Stimulated activated naive CD4-positive, alpha-beta T cell (primary cell): ENCODE results near the gene ZNG1B.
"Not testable (repeated sequence)": the region's sequence is repeated elsewhere in the genome, so short reads cannot be mapped to it uniquely, and the experiment has no call there.

Source experiments
- DNase-seq, 6 experiments: peaks; one replicate each; lab custom pipeline; 2025; lab: John Stamatoyannopoulos, UW

Gene ZNG1B

DNA sequence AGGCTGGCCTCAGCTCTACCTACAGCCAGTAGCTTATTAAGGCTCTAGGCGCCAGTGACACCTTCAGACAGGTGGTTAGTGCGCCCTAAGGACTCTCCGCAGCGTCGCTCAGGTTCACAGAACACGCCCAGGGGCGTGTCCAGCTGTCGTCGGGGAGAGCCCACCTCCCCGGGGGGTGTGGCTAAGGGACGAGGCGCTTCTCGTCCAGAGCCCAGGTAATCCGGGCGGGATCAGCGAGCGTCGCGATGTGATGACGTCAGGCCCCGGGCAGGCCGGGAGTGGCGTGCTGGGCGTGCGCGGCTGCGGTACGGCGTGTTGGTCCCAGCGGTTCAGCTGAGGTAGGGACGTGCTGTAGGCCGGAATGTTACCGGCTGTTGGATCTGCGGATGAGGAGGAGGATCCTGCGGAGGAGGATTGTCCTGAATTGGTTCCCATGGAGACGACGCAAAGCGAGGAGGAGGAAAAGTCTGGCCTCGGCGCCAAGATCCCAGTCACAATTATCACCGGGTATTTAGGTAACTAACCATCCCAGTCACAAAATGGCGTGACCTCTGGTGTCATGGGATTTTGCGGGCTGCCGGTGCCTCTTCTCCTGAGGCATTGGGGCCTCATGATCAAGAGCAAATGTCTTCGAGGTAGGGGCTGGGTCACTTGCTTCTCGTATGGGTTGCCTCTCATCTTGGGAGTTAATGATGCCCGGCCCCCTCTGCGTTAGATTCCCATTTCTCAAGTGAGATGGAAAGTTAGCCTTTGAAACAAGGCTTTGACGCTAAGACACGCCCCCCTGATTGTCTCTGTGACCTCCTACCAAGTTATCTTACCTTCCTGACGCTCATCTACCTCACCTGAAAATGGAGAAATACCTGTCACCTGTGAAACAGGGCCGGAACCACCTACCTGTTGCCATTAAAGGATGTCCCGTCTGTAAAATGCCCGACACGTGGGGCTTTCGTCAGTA lies at the start of gene ZNG1B:
Gene ZNG1B, plus strand, starts transcription at position 184 of the 958 bp plus-strand sequence. Its CDS starts 178 bp downstream, at position 362.
- not testable (repeated sequence) for DNase-seq

DNA sequence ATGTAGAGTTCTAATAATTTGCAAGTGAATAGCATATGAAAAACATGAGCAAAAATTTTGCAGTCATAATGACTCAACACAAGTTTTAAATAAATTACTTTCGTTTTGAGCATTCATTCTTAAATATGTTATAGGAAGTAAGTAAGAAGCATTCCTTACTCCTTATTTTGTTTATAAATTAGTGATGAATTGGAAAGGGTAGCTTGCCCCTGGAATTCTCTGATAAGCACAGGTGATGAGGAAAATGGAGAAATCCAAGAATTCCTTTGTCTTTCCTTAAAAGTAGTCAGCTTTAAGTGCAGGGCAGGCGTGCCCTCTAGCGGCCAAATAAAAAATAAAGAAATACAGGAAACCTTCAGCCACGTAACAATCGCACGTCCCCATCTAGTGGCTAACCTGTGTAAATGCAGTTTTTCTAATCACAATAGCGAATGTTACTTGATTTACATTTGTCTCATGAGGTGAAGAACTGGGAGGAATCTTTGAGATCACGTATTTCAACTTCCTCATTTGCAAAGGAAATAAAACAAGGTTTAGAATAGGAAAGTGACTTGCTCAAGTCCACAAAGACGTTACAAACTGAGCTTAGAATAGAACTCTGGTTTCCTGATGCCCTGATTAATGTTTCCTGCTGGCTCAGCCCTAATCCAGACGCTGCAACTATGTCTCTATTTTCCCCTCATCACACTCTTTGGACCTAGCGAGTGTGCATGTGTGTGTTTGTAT lies 47.2 kb upstream of the ZNG1B start:
- no peak for DNase-seq

DNA sequence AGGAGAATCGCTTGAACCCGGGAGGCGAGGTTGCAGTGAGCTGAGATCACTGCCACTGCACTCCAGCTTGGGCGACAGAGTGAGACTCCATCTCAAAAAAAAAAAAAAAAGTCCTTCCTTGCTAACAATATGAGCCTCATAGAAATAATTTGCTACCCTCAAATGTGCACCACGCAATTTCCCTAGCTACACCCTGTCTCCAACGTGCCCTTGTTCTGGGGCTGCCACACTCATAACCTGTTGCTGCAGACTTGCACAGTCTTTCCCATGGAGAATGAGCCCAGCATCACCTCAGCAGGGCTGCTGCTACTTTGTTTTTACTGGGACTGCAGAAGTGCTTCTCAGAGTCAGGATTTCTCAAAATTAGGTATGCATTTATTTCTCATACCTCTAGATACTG lies 46.4 kb upstream of the ZNG1B start:
- DNase-seq, result no peak

DNA sequence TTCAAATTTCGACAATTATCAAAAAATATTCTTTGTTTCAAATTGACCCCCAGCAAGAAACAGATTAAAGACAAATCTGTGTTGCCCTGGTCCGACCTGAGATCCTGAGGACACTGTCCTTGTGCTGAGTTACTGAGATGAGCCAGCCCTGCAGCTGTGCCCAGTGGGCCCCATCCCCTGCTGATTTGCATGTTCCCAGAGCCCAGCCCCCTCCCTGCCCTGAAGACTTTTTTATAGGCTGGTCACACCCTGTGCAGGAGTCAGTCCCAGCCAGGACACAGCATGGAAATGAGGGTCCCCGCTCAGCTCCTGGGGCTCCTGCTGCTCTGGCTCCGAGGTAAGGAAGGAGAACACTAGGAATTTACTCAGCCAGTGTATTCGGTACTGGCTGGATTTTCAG lies 31.4 kb upstream of the ZNG1B start:
- no peak for DNase-seq

DNA sequence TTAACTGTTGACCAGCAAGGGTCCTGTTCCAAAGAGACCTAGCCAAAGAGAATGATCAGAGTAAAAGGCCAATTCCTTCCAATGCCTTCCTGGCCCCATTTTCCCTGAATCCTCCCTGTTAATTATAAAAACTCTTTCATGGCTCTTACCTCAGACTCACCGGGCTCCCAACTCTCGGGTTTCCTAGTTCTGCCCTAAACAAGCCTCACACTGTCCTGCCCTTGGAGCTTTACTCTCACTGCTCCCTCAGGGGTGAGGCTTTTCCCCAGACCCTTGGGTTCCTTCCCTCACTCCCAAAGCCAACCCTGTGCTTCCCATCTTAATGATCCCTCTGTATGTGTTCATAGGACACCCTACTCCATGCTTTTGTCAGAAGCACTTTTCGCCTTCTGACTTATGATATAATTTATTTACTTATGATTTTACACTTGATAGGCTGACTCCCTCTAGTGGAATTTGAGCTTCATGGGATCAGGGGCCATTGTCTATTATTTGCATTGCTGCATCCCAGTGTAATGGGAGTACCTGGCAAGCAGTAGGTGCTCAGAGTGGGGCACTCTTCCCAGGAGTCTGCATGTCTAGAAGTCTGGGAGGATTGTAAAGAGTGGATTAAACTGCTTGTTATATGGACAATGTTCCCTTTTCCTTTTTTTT lies 29.9 kb upstream of the ZNG1B start:
- no peak for DNase-seq

DNA sequence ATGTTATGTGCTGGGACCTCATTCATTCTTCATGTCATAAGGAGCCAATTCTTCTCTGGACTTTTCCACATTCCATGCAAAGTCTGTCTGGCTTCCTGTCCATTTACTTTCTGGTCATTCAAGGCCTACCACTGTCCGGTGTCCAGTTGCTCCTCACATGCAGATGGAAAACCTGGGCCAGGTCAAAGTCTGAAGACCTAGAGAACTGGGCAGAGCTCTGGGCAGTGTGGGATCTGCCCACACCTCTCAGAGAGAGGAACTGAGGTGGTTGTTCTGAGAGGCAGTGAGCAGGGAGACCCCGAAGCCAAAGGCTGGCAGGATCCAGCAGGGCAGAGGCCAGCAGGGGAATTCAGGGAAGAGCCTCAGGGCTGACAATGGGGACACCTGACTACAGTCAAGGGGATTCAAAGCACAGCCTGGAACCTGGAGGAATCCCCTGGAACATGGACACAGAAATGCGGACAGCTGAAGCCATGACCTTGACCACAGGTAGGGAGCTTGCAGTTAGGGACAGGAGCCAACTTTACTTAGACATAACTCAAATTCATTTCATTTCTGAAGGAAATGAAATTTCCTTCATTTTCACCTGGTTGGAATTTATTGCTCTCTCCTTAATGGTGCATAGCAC lies 25.7 kb upstream of the ZNG1B start:
- not testable (repeated sequence) for DNase-seq

DNA sequence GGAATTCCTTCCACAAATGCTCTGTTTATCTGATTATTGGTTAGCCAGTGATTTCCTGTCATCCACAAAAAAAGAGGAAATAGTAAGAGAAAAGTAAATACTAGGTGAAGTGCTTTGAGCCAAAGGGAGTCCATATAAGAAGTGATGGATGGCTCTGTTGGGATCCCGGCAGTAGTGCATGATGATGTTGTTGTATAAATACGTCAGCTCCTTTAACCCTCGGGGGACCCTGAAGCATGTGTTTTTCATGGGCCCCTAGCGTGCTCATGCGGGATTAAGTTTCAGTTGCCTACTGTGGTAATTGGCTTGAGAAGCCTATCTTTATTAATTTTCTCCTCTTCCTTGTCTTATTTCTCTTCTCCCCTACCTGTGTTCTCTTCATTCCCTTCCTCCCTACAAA lies 24.7 kb upstream of the ZNG1B start:
- not testable (repeated sequence) for DNase-seq

DNA sequence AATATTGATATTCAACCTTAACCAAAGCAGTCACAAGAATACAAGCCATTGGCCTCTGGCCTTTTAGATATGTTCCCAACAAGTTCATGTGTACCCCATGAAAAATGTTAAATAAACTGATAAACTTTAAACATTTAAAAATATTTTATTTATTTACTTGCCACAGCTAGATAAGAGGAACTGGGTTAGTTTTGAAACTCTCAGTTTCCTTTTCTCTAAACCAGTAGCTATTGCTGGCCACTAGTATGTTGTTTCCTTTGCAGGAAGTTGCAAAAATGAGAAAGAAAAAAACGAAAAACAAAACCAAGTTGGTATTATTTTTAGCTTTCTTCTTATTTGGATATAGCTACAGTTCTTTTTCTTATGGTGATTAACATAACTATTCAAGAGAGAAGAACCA lies 5.7 kb upstream of the ZNG1B start:
- not testable (repeated sequence) for DNase-seq

DNA sequence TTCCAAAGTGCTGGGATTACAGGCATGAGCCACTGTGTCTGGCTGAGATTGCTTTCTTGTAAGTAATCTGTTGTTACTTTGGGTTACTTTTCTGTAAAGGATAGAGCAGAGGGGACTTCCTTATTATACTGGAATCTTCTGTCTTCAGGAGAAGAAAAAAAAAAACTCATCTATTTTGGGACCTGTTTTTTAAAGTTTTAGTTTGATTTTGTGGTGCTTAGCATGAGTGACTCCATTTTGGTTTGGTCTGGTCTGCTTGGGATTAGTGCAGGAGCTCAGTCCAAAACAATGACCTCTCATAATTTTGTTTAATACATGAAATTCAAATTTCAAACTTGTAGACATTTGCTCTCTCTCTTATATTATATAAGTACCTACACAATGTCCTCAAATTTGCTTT lies 4.0 kb upstream of the ZNG1B start:
- DNase-seq, result not testable (repeated sequence)

DNA sequence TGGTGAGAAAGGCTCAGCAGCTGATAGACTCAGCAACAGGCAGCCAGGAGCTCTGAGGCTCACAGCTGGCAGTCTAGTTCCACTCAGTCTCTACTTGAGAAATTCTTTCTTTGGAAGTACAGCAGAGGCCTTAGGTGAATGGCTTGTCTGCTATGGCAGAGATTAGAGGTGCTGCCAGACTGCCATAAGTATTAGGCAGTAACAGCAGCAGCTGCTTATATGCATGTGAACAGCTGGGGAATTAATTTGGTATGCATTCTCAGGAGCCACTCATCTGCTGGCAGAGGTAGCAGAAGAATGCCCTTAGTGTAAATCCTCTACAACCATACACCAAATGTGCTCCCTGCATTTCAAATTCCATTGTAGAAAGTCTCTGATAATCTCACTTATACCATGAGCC lies 28.3 kb downstream of the ZNG1B start:
- not testable (repeated sequence) for DNase-seq

DNA sequence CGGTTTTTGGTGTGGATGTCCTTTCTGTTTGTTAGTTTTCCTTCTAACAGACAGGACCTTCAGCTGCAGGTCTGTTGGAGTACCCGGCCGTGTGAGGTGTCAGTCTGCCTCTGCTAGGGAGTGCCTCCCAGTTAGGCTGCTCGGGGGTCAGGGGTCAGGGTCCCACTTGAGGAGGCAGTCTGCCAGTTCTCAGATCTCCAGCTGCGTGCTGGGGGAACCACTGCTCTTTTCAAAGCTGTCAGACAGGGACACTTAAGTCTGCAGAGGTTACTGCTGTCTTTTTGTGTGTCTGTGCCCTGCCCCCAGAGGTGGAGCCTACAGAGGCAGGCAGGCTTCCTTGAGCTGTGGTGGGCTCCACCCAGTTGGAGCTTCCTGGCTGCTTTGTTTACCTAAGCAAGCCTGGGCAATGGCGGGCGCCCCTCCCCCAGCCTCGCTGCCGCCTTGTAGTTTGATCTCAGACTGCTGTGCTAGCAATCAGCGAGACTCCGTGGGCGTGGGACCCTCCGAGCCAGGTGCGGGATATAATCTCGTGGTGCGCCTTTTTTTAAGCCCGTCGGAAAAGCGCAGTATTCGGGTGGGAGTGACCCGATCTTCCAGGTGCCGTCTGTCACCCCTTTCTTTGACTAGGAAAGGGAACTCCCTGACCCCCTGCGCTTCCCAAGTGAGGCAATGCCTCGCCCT lies 39.3 kb downstream of the ZNG1B start:
- not testable (repeated sequence) for DNase-seq

DNA sequence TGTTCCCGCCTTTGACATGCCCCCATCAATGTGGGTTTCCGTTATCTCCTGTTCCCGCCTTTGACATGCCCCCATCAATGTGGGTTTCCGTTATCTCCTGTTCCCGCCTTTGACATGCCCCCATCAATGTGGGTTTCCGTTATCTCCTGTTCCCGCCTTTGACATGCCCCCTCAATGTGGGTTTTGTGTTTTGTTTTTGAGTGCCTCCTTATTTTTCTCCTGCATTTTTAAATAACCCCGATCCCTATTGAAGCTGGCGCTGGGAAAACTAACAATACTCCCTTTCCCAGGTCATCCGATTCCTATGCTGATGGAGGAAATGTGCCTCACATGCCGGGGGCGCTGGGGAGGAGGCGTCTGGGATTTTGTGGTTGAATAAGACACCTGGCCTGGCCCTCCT lies 59.0 kb downstream of the ZNG1B start:
- DNase-seq, result not testable (repeated sequence)

DNA sequence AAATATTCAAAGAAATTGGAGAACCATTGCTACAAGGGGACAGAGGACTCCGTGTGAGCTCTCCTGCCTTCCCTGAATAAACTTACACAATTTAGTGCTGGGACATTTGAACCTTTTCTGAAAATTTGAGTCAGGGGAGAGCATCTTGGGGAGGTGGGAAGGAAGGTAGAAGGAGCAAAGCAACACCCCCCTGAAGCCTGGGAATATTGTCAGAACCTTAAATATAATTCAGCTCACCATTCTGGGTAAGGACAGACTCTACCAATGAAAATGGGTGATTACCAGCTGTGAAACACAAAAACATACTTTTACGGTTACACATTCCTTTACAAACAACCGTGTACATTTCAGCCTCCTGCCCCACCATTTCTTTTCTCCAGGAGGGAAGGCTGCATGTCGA lies 60.9 kb downstream of the ZNG1B start, which contains the start of gene FOXD4L1:
Gene FOXD4L1, plus strand, starts transcription at position 301 of the 400 bp plus-strand sequence. CDS start 592 bp downstream, outside the sequence.
- DNase-seq, result not testable (repeated sequence)

DNA sequence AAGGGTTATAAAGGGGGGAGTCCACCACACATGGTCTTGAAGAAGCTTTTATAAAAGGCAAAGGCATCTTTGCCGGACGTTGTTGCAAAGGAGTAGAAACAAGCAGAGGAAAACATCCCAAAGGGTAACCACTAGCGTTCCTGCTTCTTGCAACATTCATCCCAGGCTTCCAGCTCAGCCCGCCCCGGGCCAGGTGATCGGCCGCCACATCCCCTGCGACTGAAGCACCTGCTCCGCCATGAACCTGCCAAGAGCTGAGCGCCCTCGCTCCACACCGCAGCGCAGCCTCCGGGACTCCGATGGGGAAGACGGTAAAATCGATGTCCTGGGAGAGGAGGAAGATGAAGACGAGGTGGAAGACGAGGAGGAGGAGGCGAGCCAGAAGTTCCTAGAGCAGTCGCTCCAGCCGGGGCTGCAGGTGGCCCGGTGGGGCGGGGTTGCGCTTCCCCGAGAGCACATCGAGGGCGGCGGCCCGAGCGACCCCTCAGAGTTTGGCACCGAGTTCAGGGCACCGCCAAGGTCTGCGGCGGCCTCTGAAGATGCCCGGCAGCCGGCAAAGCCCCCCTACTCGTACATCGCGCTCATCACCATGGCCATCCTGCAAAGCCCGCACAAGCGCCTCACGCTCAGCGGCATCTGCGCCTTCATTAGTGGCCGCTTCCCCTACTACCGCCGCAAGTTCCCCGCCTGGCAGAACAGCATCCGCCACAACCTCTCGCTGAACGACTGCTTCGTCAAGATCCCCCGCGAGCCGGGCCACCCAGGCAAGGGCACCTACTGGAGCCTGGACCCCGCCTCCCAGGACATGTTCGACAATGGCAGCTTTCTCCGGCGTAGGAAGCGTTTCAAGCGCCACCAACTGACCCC lies 61.8 kb downstream of the ZNG1B start:
- not testable (repeated sequence) for DNase-seq

DNA sequence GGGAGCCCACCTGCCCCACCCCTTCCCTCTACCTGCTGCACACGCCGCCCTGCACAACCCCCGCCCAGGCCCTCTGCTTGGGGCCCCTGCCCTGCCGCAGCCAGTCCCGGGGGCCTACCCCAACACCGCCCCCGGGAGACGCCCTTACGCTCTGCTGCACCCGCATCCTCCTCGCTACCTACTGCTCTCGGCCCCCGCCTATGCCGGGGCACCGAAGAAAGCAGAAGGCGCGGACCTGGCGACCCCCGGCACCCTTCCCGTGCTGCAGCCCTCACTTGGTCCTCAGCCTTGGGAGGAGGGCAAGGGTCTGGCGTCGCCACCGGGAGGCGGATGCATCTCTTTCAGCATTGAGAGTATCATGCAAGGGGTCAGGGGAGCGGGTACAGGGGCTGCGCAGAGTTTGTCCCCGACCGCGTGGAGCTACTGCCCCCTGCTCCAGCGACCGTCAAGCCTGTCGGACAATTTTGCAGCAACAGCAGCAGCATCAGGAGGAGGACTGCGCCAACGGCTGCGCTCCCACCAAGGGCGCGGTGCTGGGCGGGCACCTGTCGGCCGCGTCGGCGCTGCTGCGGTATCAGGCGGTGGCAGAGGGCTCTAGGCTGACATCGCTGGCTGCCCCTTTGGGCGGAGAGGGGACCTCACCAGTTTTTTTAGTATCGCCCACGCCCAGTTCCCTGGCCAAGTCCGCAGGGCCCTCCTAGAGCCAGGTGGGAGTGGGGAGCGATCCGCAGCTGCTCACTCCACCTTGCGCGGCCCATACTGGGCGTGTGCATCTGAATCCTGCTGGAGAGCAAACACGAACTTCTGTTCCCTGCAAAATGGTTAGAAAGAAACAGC lies 62.6 kb downstream of the ZNG1B start:
- not testable (repeated sequence) for DNase-seq

DNA sequence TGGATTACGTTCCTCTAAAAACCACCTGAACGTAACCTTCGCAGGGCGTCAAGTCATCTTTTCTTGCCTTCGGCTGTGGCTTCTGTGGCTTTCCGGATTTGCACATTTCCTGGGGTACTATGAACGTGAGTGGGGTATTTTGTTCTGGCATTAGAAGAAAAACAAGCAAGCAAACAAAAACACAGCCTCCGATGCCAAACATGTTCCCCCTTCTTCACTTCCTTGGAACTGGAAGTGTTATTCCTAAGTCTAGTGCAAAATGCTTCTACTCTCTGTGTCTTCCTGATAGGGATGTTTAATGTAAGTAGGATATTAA lies 63.2 kb downstream of the ZNG1B start:
- DNase-seq, result not testable (repeated sequence)

DNA sequence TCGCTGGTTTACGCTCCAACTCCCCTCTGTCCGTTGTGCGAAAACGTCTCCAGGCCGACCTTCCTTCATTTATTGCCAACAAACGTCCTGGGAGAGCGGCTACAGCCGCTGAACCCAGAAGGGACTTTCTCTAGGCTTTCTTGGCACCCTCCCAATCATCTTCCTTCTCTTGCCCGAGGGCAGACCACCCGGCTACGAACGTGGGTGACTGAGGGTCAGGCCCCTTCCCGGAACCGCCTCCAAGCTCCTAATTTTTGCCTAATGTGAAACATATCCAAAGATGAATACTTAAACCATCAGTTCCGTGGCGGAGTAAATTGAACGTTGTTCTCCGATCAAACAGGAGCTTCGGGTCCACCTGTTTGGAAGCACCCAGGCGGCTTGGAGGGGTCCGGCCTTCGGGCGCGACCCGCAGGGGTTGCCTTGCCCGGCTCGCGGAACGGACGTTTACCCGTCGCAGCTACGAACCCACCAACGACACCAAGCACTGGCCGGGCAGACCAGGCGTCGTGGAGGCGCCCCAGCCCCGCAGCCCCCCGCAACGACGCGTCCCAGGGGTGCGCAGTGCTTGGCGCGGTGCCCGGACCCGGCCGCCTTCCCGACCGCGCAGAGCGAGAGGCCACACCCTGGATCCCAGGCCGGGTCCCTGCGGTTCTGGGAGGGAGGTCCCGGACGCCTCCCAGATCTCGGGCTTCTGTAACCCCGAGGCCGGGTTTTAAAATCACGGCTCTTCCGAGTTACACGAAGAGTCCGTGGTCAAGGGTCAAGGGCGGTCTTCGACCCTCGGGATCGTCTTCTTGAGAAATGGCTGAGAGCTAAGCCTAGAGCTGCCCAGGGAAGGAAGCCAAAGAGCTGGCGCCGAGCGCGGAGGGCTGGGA lies 65.0 kb downstream of the ZNG1B start:
- DNase-seq, result not testable (repeated sequence)
